Measurements from ENCODE around the gene MDM2. TPM values are rescaled to one million over a fixed set of nuclear protein-coding genes. Genes with fewer than 3 reads are reported as not detected.
"Not testable (repeated sequence)": the region's sequence is repeated elsewhere in the genome, so short reads cannot be mapped to it uniquely, and the experiment has no call there.

The MDM2 gene
- total RNA-seq, 2 experiments from 2014 or later, result 207 to 214 TPM

DNA sequence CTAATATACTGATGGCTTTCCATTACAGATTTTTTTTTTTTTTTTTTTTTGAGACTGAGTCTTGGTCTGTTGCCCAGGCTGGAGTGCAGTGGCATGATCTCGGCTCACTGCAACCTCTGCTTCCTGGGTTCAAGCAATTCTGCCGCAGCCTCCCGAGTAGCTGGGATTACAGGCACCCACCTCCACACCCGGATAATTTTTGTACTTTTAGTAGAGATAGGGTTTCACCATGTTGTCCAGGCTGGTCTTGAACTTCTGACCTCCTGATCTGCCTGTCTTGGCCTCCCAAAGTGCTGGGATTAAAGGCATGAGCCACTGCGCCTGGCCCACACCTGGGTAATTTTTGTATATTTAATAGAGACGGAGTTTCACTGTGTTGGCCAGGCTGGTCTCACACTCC, 3.6 kb downstream of the MDM2 start:
- DNase-seq, H3K27ac Mint-ChIP-seq, POLR2A ChIA-PET, H3K9me3 Mint-ChIP-seq, H3K27me3 Mint-ChIP-seq: not testable (repeated sequence)
- peaks cover 62% of the 10 kb centered on the region for H3K4me1 Mint-ChIP-seq
- CTCF ChIA-PET, result interaction anchor here (0.6 to 5.1 kb wide), 4 partner anchors 10 to 116 kb away, joined by 3 to 24 read pairs (median 8); no protein-coding TSS in a partner anchor
- H3K36me3 Mint-ChIP-seq (ENCODE audit: low read depth), result peaks cover 64% of the 10 kb centered on the region
- H3K4me3 Mint-ChIP-seq, result peak overlapping the region; percentile 58

- Mint-ChIP-seq H3K36me3 (ENCODE audit: low read depth) (peaks cover 72% of the 10 kb centered on the region), H3K9me3 (no peaks in the 10 kb centered on the region), H3K4me1 (peaks cover 59% of the 10 kb centered on the region), H3K27me3 (no peaks in the 10 kb centered on the region), H3K27ac (peak overlapping the region; percentile 3), H3K4me3 (peak overlapping the region; percentile 36)
- no peak for DNase-seq
- POLR2A ChIA-PET, result interaction anchor here (0.7 kb wide), 1 partner anchor 654 kb away, joined by 4 read pairs; no protein-coding TSS in a partner anchor
- CTCF ChIA-PET, result interaction anchor here (0.5 to 5.1 kb wide), 6 partner anchors 9 to 30 kb away, joined by 3 to 24 read pairs (median 6); no protein-coding TSS in a partner anchor
Measured at GRCh38 chr12:68812553-68813241, 4.7 kb downstream of the MDM2 start.

GRCh38 chr12:68813242-68813593, 5.2 kb downstream of the MDM2 start:
- peaks cover 59% of the 10 kb centered on the region for H3K4me1 Mint-ChIP-seq
- H3K9me3 Mint-ChIP-seq, result no peaks in the 10 kb centered on the region
- peaks cover 70% of the 10 kb centered on the region for H3K36me3 Mint-ChIP-seq (ENCODE audit: low read depth)
- CTCF ChIA-PET, result interaction anchor here (0.9 to 5.1 kb wide), 5 partner anchors 8 to 30 kb away, joined by 3 to 24 read pairs (median 7); no protein-coding TSS in a partner anchor
- H3K27me3 Mint-ChIP-seq, result no peaks in the 10 kb centered on the region
- H3K4me3 Mint-ChIP-seq, result peak overlapping the region; percentile 36
- no peak for DNase-seq
- peak overlapping the region; percentile 3 for H3K27ac Mint-ChIP-seq
- POLR2A ChIA-PET, result no interaction called here

- no peak overlapping the region for H3K4me3 Mint-ChIP-seq
- POLR2A ChIA-PET, result no interaction called here
Measured at GRCh38 chr12:68814490-68815231, 6.7 kb downstream of the MDM2 start.

GRCh38 chr12:68815232-68815927, 7.4 kb downstream of the MDM2 start:
- Mint-ChIP-seq H3K27ac (no peak overlapping the region), H3K9me3 (no peaks in the 10 kb centered on the region), H3K36me3 (ENCODE audit: low read depth) (peaks cover 66% of the 10 kb centered on the region), H3K27me3 (no peaks in the 10 kb centered on the region), H3K4me3 (no peak overlapping the region), H3K4me1 (peaks cover 62% of the 10 kb centered on the region)
- POLR2A ChIA-PET, result no interaction called here
- CTCF ChIA-PET, result interaction anchor here (5.1 kb wide), 1 partner anchor 15 kb away, joined by 24 read pairs; no protein-coding TSS in a partner anchor
- no peak for DNase-seq

More at GRCh38 chr12:68814490-68815231, 6.7 kb downstream of the MDM2 start:
- Mint-ChIP-seq H3K27me3 (no peaks in the 10 kb centered on the region), H3K27ac (no peak overlapping the region), H3K9me3 (no peaks in the 10 kb centered on the region), H3K36me3 (ENCODE audit: low read depth) (peaks cover 68% of the 10 kb centered on the region), H3K4me1 (peaks cover 60% of the 10 kb centered on the region)
- no peak for DNase-seq
- CTCF ChIA-PET, result interaction anchor here (1.7 to 5.1 kb wide), 2 partner anchors 16 to 19 kb away, joined by 7 to 24 read pairs; no protein-coding TSS in a partner anchor

- no peaks in the 10 kb centered on the region for H3K27me3 Mint-ChIP-seq
- CTCF ChIA-PET, result interaction anchor here (1.1 to 3.8 kb wide), 5 partner anchors 8 to 16 kb away, joined by 3 to 25 read pairs (median 5); partner anchors contain the start of gene MDM2
- no peak overlapping the region for H3K27ac Mint-ChIP-seq
- H3K9me3 Mint-ChIP-seq, result no peaks in the 10 kb centered on the region
- H3K4me3 Mint-ChIP-seq, result no peak overlapping the region
- H3K4me1 Mint-ChIP-seq, result peaks cover 63% of the 10 kb centered on the region
- H3K36me3 Mint-ChIP-seq (ENCODE audit: low read depth), result peaks cover 68% of the 10 kb centered on the region
- no peak for DNase-seq
- POLR2A ChIA-PET, result interaction anchor here (0.7 kb wide), 1 partner anchor 9 kb away, joined by 3 read pairs; no protein-coding TSS in a partner anchor
Measured at GRCh38 chr12:68815928-68816800, 8.2 kb downstream of the MDM2 start.

- CTCF ChIA-PET, result interaction anchor here (0.7 to 3.8 kb wide), 3 partner anchors 11 to 435 kb away, joined by 3 to 25 read pairs (median 7); partner anchors contain the start of gene MDM2
- H3K9me3 Mint-ChIP-seq, H3K27me3 Mint-ChIP-seq, H3K4me3 Mint-ChIP-seq, DNase-seq: not testable (repeated sequence)
- Mint-ChIP-seq H3K36me3 (ENCODE audit: low read depth) (peaks cover 63% of the 10 kb centered on the region), H3K27ac (peak overlapping the region; percentile 13), H3K4me1 (peaks cover 47% of the 10 kb centered on the region)
- POLR2A ChIA-PET, result interaction anchor here (0.6 to 0.7 kb wide), 3 partner anchors 23 to 530 kb away, joined by 3 to 6 read pairs (median 4); no protein-coding TSS in a partner anchor
Measured at GRCh38 chr12:68819481-68819880, 11.5 kb downstream of the MDM2 start.

GRCh38 chr12:68821357-68822188, 13.6 kb downstream of the MDM2 start:
- ChIA-PET POLR2A (interaction anchor here (0.6 kb wide), 1 partner anchor 40 kb away, joined by 5 read pairs; no protein-coding TSS in a partner anchor), CTCF (interaction anchor here (0.6 to 2.5 kb wide), 5 partner anchors 9 to 165 kb away, joined by 3 to 11 read pairs (median 9); partner anchors contain the start of gene MDM2)
- H3K4me3 Mint-ChIP-seq, result no peak overlapping the region
- no peaks in the 10 kb centered on the region for H3K9me3 Mint-ChIP-seq
- peaks cover 42% of the 10 kb centered on the region for H3K4me1 Mint-ChIP-seq
- H3K27me3 Mint-ChIP-seq, result no peaks in the 10 kb centered on the region
- no peak for DNase-seq
- peaks cover 63% of the 10 kb centered on the region for H3K36me3 Mint-ChIP-seq (ENCODE audit: low read depth)
- H3K27ac Mint-ChIP-seq, result peak overlapping the region; percentile 79

DNA sequence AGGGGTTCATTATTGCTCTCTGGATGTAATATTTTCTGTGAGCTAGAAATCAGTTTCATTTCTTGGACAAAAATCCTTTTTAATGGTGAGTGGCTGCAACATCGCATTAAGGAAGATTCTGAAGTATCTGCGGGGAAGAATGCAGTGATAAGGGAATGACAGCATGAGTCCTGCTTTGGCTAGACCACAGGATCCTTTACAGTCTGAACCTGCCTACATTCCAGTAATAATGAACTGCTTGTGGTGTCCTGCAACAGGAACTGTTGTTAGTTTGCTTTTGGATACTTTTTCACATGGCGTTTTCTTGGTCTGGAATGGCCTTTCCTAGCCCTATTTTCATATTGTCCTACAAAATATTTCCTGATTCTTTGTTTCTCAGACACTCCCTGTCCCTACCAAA, 15.7 kb downstream of the MDM2 start:
- POLR2A ChIA-PET, result no interaction called here
- CTCF ChIA-PET, result interaction anchor here (0.6 to 1.3 kb wide), 3 partner anchors 10 to 140 kb away, joined by 3 to 5 read pairs (median 5); partner anchors contain the start of gene MDM2
- no peaks in the 10 kb centered on the region for H3K9me3 Mint-ChIP-seq
- DNase-seq, result no peak
- peaks cover 62% of the 10 kb centered on the region for H3K36me3 Mint-ChIP-seq (ENCODE audit: low read depth)
- peaks cover 40% of the 10 kb centered on the region for H3K4me1 Mint-ChIP-seq
- H3K27me3 Mint-ChIP-seq, result no peaks in the 10 kb centered on the region
- no peak overlapping the region for H3K4me3 Mint-ChIP-seq
- no peak overlapping the region for H3K27ac Mint-ChIP-seq

- Mint-ChIP-seq H3K9me3 (no peaks in the 10 kb centered on the region), H3K27ac (no peak overlapping the region), H3K36me3 (ENCODE audit: low read depth) (peaks cover 60% of the 10 kb centered on the region), H3K27me3 (no peaks in the 10 kb centered on the region), H3K4me1 (peaks cover 37% of the 10 kb centered on the region), H3K4me3 (no peak overlapping the region)
- ChIA-PET POLR2A (no interaction called here), CTCF (interaction anchor here (1.3 kb wide), 2 partner anchors 11 to 16 kb away, joined by 5 read pairs; partner anchors contain the start of gene MDM2)
- DNase-seq, result no peak
Measured at GRCh38 chr12:68824131-68824530, 16.2 kb downstream of the MDM2 start.
